Large intestine (tissue), 3 donors: ENCODE data around the gene ASTN2. TPM values are rescaled to one million over a fixed set of nuclear protein-coding genes. Genes with fewer than 3 reads are reported as not detected.

ENCODE experiments used
- DNase-seq, 2 donors: peaks; one replicate each; pipeline versions ENCODE4 v3.0.0 to v3.0.0-alpha.2; 2013
- H3K27ac ChIP-seq: one replicate; pipeline ENCODE4 v1.5.1; 2013; ENCODE audit warnings: low read length
- H3K27me3 ChIP-seq: 2 replicates; pipeline ENCODE4 v1.6.1; 2013; ENCODE audit warnings: low read length; ENCODE audit not compliant: control insufficient read depth, insufficient read depth
- H3K36me3 ChIP-seq: 2 replicates; pipeline ENCODE4 v1.6.1; 2013; ENCODE audit warnings: low read length; ENCODE audit not compliant: control insufficient read depth, insufficient read depth
- H3K4me1 ChIP-seq: one replicate; pipeline ENCODE4 v1.6.1; 2013; ENCODE audit warnings: low read length; ENCODE audit not compliant: control insufficient read depth, insufficient read depth
- H3K4me3 ChIP-seq: one replicate; pipeline ENCODE4 v1.5.1; 2013; ENCODE audit warnings: low read length
- H3K9me3 ChIP-seq: one replicate; pipeline ENCODE4 v1.6.1; 2013; ENCODE audit warnings: mild to moderate bottlenecking, low read depth, low read length, moderate library complexity; ENCODE audit not compliant: control insufficient read depth
- WGBS: methylation state at CpG from one replicate; pipeline ENCODE4 v1.1.5; 2013; ENCODE audit warnings: low lambda C conversion rate; ENCODE audit not compliant: insufficient coverage; 5-methylcytosine and 5-hydroxymethylcytosine counted together
- polyA plus RNA-seq: library from polyadenylated mRNA; unstranded; fragments of 120-200 nt; gene quantifications from one replicate; pipeline ENCODE4 v1.2.1, GENCODE V29; 2013

Gene ASTN2
- polyA plus RNA-seq, 1 donor = 11.4 TPM

- Histone ChIP-seq H3K36me3 (no peaks in the 10 kb centered on the region), H3K27ac (no peak overlapping the region), H3K9me3 (no peaks in the 10 kb centered on the region), H3K4me3 (no peak overlapping the region), H3K27me3 (no peaks in the 10 kb centered on the region), H3K4me1 (no peaks in the 10 kb centered on the region)
- peak; percentile 23 to 59 for DNase-seq
- WGBS = no CpG with 5 or more reads among the region's 2 CpGs
These were observed 435.4 kb downstream of the ASTN2 start for GRCh38 chr9:116979456-116979855.

GRCh38 chr9:116978155-116978554 lies 436.7 kb downstream of the ASTN2 start:
- no peaks in the 10 kb centered on the region for H3K9me3 ChIP-seq
- no peaks in the 10 kb centered on the region for H3K4me1 ChIP-seq
- H3K4me3 ChIP-seq = no peak overlapping the region
- no CpG with 5 or more reads among the region's 2 CpGs for WGBS
- H3K27ac ChIP-seq = no peak overlapping the region
- DNase-seq = no peak
- H3K27me3 ChIP-seq = no peaks in the 10 kb centered on the region
- H3K36me3 ChIP-seq = no peaks in the 10 kb centered on the region

DNA sequence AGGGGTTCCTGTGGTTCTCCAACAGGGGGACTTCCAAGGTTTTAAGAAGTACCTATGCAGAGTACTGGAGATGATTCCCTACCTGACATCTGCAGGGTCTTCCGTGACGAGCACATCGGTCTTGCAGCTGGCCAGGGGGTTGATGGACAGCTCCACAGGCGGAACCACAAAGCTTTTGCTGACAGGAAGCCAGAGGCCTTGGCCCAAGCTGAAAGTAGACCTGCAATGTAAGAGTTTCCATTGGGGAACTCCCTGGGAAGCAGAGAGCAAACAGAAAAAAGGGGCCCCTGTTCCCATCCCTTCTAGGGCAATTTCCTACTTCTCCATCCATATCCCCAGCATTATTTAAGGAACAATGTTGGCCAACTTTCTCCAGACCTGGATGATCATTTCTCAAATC lies 439.7 kb downstream of the ASTN2 start:
- no CpG with 5 or more reads among the region's 4 CpGs for WGBS
- H3K27ac ChIP-seq = no peak overlapping the region
- no peaks in the 10 kb centered on the region for H3K27me3 ChIP-seq
- H3K4me1 ChIP-seq = no peaks in the 10 kb centered on the region
- H3K9me3 ChIP-seq = no peaks in the 10 kb centered on the region
- no peak overlapping the region for H3K4me3 ChIP-seq
- no peaks in the 10 kb centered on the region for H3K36me3 ChIP-seq
- DNase-seq = no peak

- Histone ChIP-seq H3K4me1 (no peaks in the 10 kb centered on the region), H3K27me3 (no peaks in the 10 kb centered on the region), H3K27ac (no peak overlapping the region), H3K4me3 (no peak overlapping the region), H3K36me3 (no peaks in the 10 kb centered on the region), H3K9me3 (no peaks in the 10 kb centered on the region)
- no peak for DNase-seq
These were observed 448.7 kb downstream of the ASTN2 start for GRCh38 chr9:116966199-116966598.

- WGBS = no CpG with 5 or more reads among the region's 11 CpGs
- Histone ChIP-seq H3K27me3 (peaks cover 4% of the 10 kb centered on the region), H3K9me3 (no peaks in the 10 kb centered on the region), H3K4me3 (no peak overlapping the region), H3K36me3 (no peaks in the 10 kb centered on the region), H3K4me1 (no peaks in the 10 kb centered on the region), H3K27ac (no peak overlapping the region)
- no peak for DNase-seq
These were observed 450.6 kb downstream of the ASTN2 start for GRCh38 chr9:116964258-116964657.

DNA sequence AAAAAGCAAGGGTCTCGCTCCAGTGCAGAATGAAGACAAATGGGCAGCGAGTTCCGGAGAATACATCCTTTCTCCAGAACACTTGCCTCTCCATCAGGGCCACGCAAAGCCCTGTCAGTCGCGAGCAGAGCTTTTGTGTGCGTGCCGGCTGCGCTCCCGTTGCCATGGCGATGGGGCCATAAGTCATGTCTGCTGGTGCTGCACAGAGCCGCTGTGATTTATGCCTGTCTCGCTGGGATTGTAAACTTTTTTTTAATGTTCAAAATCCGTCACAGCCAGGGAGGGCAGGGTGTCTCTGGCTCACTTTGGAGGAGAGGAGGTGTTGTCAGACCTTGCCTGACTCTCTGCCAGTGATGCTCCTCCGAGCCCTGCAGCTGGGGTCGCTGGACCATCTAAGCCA lies 455.0 kb downstream of the ASTN2 start:
- peaks cover 4% of the 10 kb centered on the region for H3K27me3 ChIP-seq
- H3K4me1 ChIP-seq = no peaks in the 10 kb centered on the region
- no peak overlapping the region for H3K27ac ChIP-seq
- H3K36me3 ChIP-seq = no peaks in the 10 kb centered on the region
- no CpG with 5 or more reads among the region's 16 CpGs for WGBS
- peak; percentile 9 to 14 for DNase-seq
- no peaks in the 10 kb centered on the region for H3K9me3 ChIP-seq
- no peak overlapping the region for H3K4me3 ChIP-seq

DNA sequence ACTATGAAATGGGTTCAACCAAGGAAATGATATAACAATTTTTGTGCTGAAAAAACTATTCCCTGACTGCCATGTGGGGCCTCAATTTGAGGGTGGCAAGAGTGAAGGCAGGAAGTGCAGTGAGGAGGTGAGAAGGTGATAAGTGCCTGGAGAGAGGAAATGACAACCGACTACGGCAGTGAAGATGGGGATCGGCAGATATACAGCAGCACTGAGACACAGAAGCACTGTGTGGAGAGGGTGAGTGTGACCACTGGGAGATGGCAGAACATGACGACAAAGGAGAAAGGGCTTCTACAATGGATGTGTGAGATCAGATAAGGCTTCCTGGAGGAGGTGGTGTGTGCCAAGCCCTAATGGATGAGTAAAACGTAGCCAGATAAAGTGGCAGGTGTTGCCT lies 456.0 kb downstream of the ASTN2 start:
- 80% methylated on average over 1 of the region's 5 CpGs for WGBS
- H3K36me3 ChIP-seq = no peaks in the 10 kb centered on the region
- no peaks in the 10 kb centered on the region for H3K9me3 ChIP-seq

DNA sequence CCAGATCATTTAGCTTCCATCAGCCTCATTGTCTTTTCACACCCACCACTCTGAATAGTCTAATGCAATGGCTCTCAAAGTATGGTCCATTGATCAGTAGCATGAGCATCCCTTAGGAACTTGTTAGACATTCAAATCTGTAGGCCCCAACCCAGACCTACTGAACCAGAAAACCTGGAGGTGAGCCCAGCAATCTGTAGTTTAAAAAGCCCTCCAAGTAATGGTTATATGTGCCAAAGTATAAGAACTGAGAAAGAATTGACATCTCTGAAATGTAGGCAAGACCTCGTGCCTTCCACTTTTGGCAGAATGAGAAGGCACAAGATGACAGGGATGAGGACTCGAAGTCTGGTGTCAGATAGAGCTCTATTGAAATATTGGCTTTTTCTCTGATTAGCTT lies 460.1 kb downstream of the ASTN2 start:
- H3K27me3 ChIP-seq = peaks cover under 1% of the 10 kb centered on the region

More for the DNA sequence above, 456.0 kb downstream of the ASTN2 start:
- no peaks in the 10 kb centered on the region for H3K4me1 ChIP-seq
- peaks cover 4% of the 10 kb centered on the region for H3K27me3 ChIP-seq
- no peak overlapping the region for H3K4me3 ChIP-seq
- H3K27ac ChIP-seq = no peak overlapping the region
- DNase-seq = no peak

GRCh38 chr9:116953271-116953670 lies 461.6 kb downstream of the ASTN2 start:
- no peaks in the 10 kb centered on the region for H3K4me1 ChIP-seq
- no peak overlapping the region for H3K4me3 ChIP-seq
- no peaks in the 10 kb centered on the region for H3K36me3 ChIP-seq
- WGBS = no CpG with 5 or more reads among the region's 1 CpG
- no peaks in the 10 kb centered on the region for H3K27me3 ChIP-seq
- no peaks in the 10 kb centered on the region for H3K9me3 ChIP-seq
- H3K27ac ChIP-seq = no peak overlapping the region
- no peak for DNase-seq

More for the DNA sequence above, 460.1 kb downstream of the ASTN2 start:
- Histone ChIP-seq H3K36me3 (no peaks in the 10 kb centered on the region), H3K27ac (no peak overlapping the region), H3K4me3 (no peak overlapping the region), H3K4me1 (no peaks in the 10 kb centered on the region), H3K9me3 (no peaks in the 10 kb centered on the region)
- DNase-seq = no peak
- 100% methylated on average over 1 of the region's 2 CpGs for WGBS

GRCh38 chr9:116952436-116952810 lies 462.4 kb downstream of the ASTN2 start:
- Histone ChIP-seq H3K4me3 (no peak overlapping the region), H3K36me3 (no peaks in the 10 kb centered on the region), H3K27ac (no peak overlapping the region), H3K9me3 (no peaks in the 10 kb centered on the region), H3K27me3 (no peaks in the 10 kb centered on the region), H3K4me1 (no peaks in the 10 kb centered on the region)
- WGBS = no CpG with 5 or more reads among the region's 7 CpGs
- no peak for DNase-seq

GRCh38 chr9:116951588-116952435 lies 463.0 kb downstream of the ASTN2 start:
- DNase-seq = no peak
- Histone ChIP-seq H3K36me3 (no peaks in the 10 kb centered on the region), H3K4me3 (no peak overlapping the region), H3K27ac (no peak overlapping the region), H3K9me3 (no peaks in the 10 kb centered on the region), H3K27me3 (no peaks in the 10 kb centered on the region), H3K4me1 (no peaks in the 10 kb centered on the region)
- WGBS = no CpG with 5 or more reads among the region's 3 CpGs
